Glutamatergic neuron (in vitro differentiated cells): ENCODE results near the gene EFNA2. TPM values are rescaled to one million over a fixed set of nuclear protein-coding genes. Genes with fewer than 3 reads are reported as not detected.

ENCODE experiments used
- DNase-seq: peaks from one replicate; pipeline ENCODE4 v3.0.0; 2022
- H3K27ac Mint-ChIP-seq: one replicate; pipeline ENCODE4 v1.8.0; 2020; ENCODE audit warnings: mild to moderate bottlenecking, mixed read lengths, inconsistent platforms; ENCODE audit not compliant: unreplicated experiment
- H3K27me3 Mint-ChIP-seq: one replicate; pipeline ENCODE4 v1.8.0; 2020; ENCODE audit warnings: mild to moderate bottlenecking, moderate library complexity, mixed read lengths, inconsistent platforms; ENCODE audit not compliant: unreplicated experiment
- H3K36me3 Mint-ChIP-seq: one replicate; pipeline ENCODE4 v1.8.0; 2020; ENCODE audit warnings: mild to moderate bottlenecking, mixed read lengths, inconsistent platforms; ENCODE audit not compliant: unreplicated experiment
- H3K4me1 Mint-ChIP-seq: one replicate; pipeline ENCODE4 v1.8.0; 2020; ENCODE audit warnings: mild to moderate bottlenecking, low read depth, mixed read lengths, inconsistent platforms; ENCODE audit not compliant: unreplicated experiment
- H3K4me3 Mint-ChIP-seq: one replicate; pipeline ENCODE4 v1.8.0; 2020; ENCODE audit warnings: mild to moderate bottlenecking, mixed read lengths, inconsistent platforms; ENCODE audit not compliant: unreplicated experiment
- H3K9me3 Mint-ChIP-seq: one replicate; pipeline ENCODE4 v1.8.0; 2020; ENCODE audit warnings: mild to moderate bottlenecking, moderate library complexity, mixed read lengths, inconsistent platforms; ENCODE audit not compliant: unreplicated experiment
- total RNA-seq: library from RNA; stranded (reverse); fragmentation: NEBNext Ultra II Directional; extraction: Animal tissue kit (Norgen Biotek cat#: 25700); gene quantifications from one replicate; pipeline ENCODE4 v1.2.1, GENCODE V29; 2021; ENCODE audit not compliant: unreplicated experiment
- TF ChIP-seq, protein P1 (sequence below): fragments of 200-600 bp; sonication (generic); IDR thresholded peaks from one replicate; pipeline ENCODE4 v1.5.0; 2021; ENCODE audit not compliant: partially characterized antibody, unreplicated experiment

Gene EFNA2
- total RNA-seq, 1 donor from 2014 or later, result 61.4 TPM

GRCh38 chr19:1336079-1336684, 50.5 kb downstream of the EFNA2 start:
- Mint-ChIP-seq H3K4me3 (no peak overlapping the region), H3K27ac (no peak overlapping the region), H3K27me3 (peaks cover 2% of the 10 kb centered on the region), H3K4me1 (peaks cover 2% of the 10 kb centered on the region), H3K9me3 (no peaks in the 10 kb centered on the region), H3K36me3 (no peaks in the 10 kb centered on the region)
- TF ChIP-seq, protein P1, sequence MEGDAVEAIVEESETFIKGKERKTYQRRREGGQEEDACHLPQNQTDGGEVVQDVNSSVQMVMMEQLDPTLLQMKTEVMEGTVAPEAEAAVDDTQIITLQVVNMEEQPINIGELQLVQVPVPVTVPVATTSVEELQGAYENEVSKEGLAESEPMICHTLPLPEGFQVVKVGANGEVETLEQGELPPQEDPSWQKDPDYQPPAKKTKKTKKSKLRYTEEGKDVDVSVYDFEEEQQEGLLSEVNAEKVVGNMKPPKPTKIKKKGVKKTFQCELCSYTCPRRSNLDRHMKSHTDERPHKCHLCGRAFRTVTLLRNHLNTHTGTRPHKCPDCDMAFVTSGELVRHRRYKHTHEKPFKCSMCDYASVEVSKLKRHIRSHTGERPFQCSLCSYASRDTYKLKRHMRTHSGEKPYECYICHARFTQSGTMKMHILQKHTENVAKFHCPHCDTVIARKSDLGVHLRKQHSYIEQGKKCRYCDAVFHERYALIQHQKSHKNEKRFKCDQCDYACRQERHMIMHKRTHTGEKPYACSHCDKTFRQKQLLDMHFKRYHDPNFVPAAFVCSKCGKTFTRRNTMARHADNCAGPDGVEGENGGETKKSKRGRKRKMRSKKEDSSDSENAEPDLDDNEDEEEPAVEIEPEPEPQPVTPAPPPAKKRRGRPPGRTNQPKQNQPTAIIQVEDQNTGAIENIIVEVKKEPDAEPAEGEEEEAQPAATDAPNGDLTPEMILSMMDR, result no peak
- no peak for DNase-seq

- Mint-ChIP-seq H3K4me3 (no peak overlapping the region), H3K27me3 (no peaks in the 10 kb centered on the region), H3K4me1 (peaks cover 3% of the 10 kb centered on the region), H3K9me3 (no peaks in the 10 kb centered on the region), H3K36me3 (no peaks in the 10 kb centered on the region), H3K27ac (no peak overlapping the region)
- DNase-seq, result no peak
- TF ChIP-seq, protein P1, result no peak
These were observed 55.2 kb downstream of the EFNA2 start for GRCh38 chr19:1340681-1341469.

- Mint-ChIP-seq H3K36me3 (no peaks in the 10 kb centered on the region), H3K4me3 (no peak overlapping the region), H3K27ac (no peak overlapping the region), H3K4me1 (peaks cover 3% of the 10 kb centered on the region), H3K9me3 (no peaks in the 10 kb centered on the region), H3K27me3 (no peaks in the 10 kb centered on the region)
- TF ChIP-seq, protein P1, result no peak
- DNase-seq, result no peak
These were observed 57.4 kb downstream of the EFNA2 start for GRCh38 chr19:1343041-1343440.

GRCh38 chr19:1349211-1349610, 63.5 kb downstream of the EFNA2 start:
- TF ChIP-seq, protein P1, result no peak
- Mint-ChIP-seq H3K27me3 (peaks cover 6% of the 10 kb centered on the region), H3K36me3 (no peaks in the 10 kb centered on the region), H3K27ac (no peak overlapping the region), H3K4me3 (no peak overlapping the region), H3K9me3 (peaks cover 6% of the 10 kb centered on the region), H3K4me1 (peaks cover 10% of the 10 kb centered on the region)
- DNase-seq, result no peak

GRCh38 chr19:1350867-1351266, 65.2 kb downstream of the EFNA2 start:
- H3K27ac Mint-ChIP-seq, result no peak overlapping the region
- H3K4me3 Mint-ChIP-seq, result no peak overlapping the region
- peaks cover 13% of the 10 kb centered on the region for H3K9me3 Mint-ChIP-seq
- DNase-seq, result no peak
- H3K36me3 Mint-ChIP-seq, result no peaks in the 10 kb centered on the region
- TF ChIP-seq, protein P1, result no peak
- peaks cover 9% of the 10 kb centered on the region for H3K4me1 Mint-ChIP-seq
- peaks cover 11% of the 10 kb centered on the region for H3K27me3 Mint-ChIP-seq
